Spleen (tissue), 7 donors: Measurements from ENCODE around the gene PPP1R9A.

Experiments used
- CTCF ChIP-seq, 11 experiments: fragments of 200-600 bp in 7 of 11; fragments of 450-650 bp in 4 of 11; sonication (generic) in 4 of 11; IDR thresholded peaks in 8 of 11; conservative IDR thresholded peaks in 3 of 11; 1 replicate in 7 of 11; 2 replicates in 4 of 11; pipeline versions ENCODE4 v1.4.0 to v1.8.0; 2016 to 2021; ENCODE audit warnings: antibody characterized with exemption in 11 of 11, inconsistent platforms in 4 of 11, mild to moderate bottlenecking in 1 of 11
- POLR2A ChIP-seq, 3 donors: fragments of 450-650 bp; IDR thresholded peaks; one replicate each; pipeline ENCODE4 v1.5.1; 2017; ENCODE audit warnings: antibody characterized with exemption in 3 of 3, mild to moderate bottlenecking in 1 of 3
- POLR2AphosphoS5 ChIP-seq, 3 donors: sonication (generic); formaldehyde crosslinking; IDR thresholded peaks; one replicate each; pipeline ENCODE4 v1.5.1; 2017; ENCODE audit warnings: antibody characterized with exemption in 3 of 3
- donor health status: DM: no; HTN: no; CAD: no; lungs with moderate emphysema.
- donor health status: DM: no; HTN: no; CAD: no.
- donor health status: DM: no; HTN: no; CAD: no.

GRCh38 chr7:95155965-95156364, 248.6 kb downstream of the PPP1R9A start:
- TF ChIP-seq CTCF (IDR thresholded peaks at IDR 0.05 in 8 of 11, conservative IDR thresholded peaks at IDR 0.05 in 3 of 11): no peak
- TF ChIP-seq POLR2AphosphoS5 (IDR thresholded peaks at IDR 0.05): no peak
- no peak for TF ChIP-seq POLR2A (IDR thresholded peaks at IDR 0.05)
